ENCODE measurements around the gene SYCP3. TPM values are rescaled to one million over a fixed set of nuclear protein-coding genes. Genes with fewer than 3 reads are reported as not detected.

The SYCP3 gene
- not detected for total RNA-seq

GRCh38 chr12:101738920-101739665 is at the start of gene SYCP3:
Gene SYCP3 (minus strand): TSS chr12:101739462. CDS start chr12:101737935, 1,527 bp downstream.
- H3K4me3 ChIP-seq: no peak within 1 kb of the TSS
- H3K27ac ChIP-seq: no peak within 1 kb of the TSS
- no peaks in the 10 kb centered on the region for H3K27me3 ChIP-seq
- no peaks in the 10 kb centered on the region for H3K4me1 ChIP-seq
- TF ChIP-seq POLR2A (IDR thresholded peaks at IDR 0.05) (no peak), CTCF (IDR thresholded peaks at IDR 0.05) (no peak)
- H3K9me3 ChIP-seq: no peaks in the 10 kb centered on the region
- peaks cover 0 to 69% (median 2%) of the 10 kb centered on the region in 3 donors for H3K36me3 ChIP-seq
- DNase-seq: no peak

GRCh38 chr12:101785671-101786070 is 46.4 kb upstream of the SYCP3 start:
- Histone ChIP-seq H3K4me3 (no peak overlapping the region), H3K4me1 (no peaks in the 10 kb centered on the region), H3K9me3 (no peaks in the 10 kb centered on the region), H3K27me3 (no peaks in the 10 kb centered on the region), H3K27ac (no peak overlapping the region), H3K36me3 (peaks cover 0 to 17% (median 0%) of the 10 kb centered on the region in 3 donors)
- no peak for TF ChIP-seq POLR2A (IDR thresholded peaks at IDR 0.05)
- no peak for TF ChIP-seq CTCF (IDR thresholded peaks at IDR 0.05)
- DNase-seq: no peak

- no peak overlapping the region for H3K27ac ChIP-seq
- no peaks in the 10 kb centered on the region for H3K9me3 ChIP-seq
- H3K4me1 ChIP-seq: no peaks in the 10 kb centered on the region
- TF ChIP-seq POLR2A (IDR thresholded peaks at IDR 0.05): no peak
- TF ChIP-seq CTCF (IDR thresholded peaks at IDR 0.05): no peak
- H3K36me3 ChIP-seq: peaks cover 0 to 17% (median 0%) of the 10 kb centered on the region in 3 donors
- DNase-seq: no peak
- H3K27me3 ChIP-seq: no peaks in the 10 kb centered on the region
- no peak overlapping the region for H3K4me3 ChIP-seq
Measured at GRCh38 chr12:101784376-101784775, 45.1 kb upstream of the SYCP3 start.

GRCh38 chr12:101783838-101784237 is 44.6 kb upstream of the SYCP3 start:
- Histone ChIP-seq H3K27me3 (no peaks in the 10 kb centered on the region), H3K36me3 (peaks cover 0 to 14% (median 0%) of the 10 kb centered on the region in 3 donors), H3K4me3 (no peak overlapping the region), H3K4me1 (no peaks in the 10 kb centered on the region), H3K27ac (no peak overlapping the region), H3K9me3 (no peaks in the 10 kb centered on the region)
- DNase-seq: no peak
- TF ChIP-seq POLR2A (IDR thresholded peaks at IDR 0.05) (no peak), CTCF (IDR thresholded peaks at IDR 0.05) (no peak)

- no peak for TF ChIP-seq CTCF (IDR thresholded peaks at IDR 0.05)
- Histone ChIP-seq H3K27ac (no peak overlapping the region), H3K4me3 (no peak overlapping the region), H3K4me1 (no peaks in the 10 kb centered on the region), H3K27me3 (no peaks in the 10 kb centered on the region), H3K36me3 (peaks cover 0 to 8% (median 0%) of the 10 kb centered on the region in 3 donors), H3K9me3 (no peaks in the 10 kb centered on the region)
- no peak for DNase-seq
Measured at GRCh38 chr12:101783150-101783549, 43.9 kb upstream of the SYCP3 start.
